Brain microvascular endothelial cell (primary cell): ENCODE measurements around the gene USP40.

Experiments
- DNase-seq: peaks from one replicate; pipeline ENCODE4 v3.0.0-alpha.2; 2020
- H3K27ac ChIP-seq: fragments of 250-450 bp; sonication (Bioruptor Pico); 2 replicates; pipeline ENCODE4 v1.5.1; 2020; ENCODE audit warnings: mild to moderate bottlenecking, moderate library complexity
- H3K27me3 ChIP-seq: fragments of 250-450 bp; sonication (Bioruptor Pico); replicated peaks from 2 replicates; pipeline ENCODE4 v1.5.1; 2020; ENCODE audit warnings: mild to moderate bottlenecking
- H3K36me3 ChIP-seq: fragments of 250-450 bp; sonication (Bioruptor Pico); replicated peaks from 2 replicates; pipeline ENCODE4 v1.5.1; 2020; ENCODE audit warnings: mild to moderate bottlenecking
- H3K4me3 ChIP-seq: 2 replicates; pipeline ENCODE4 v1.5.1; 2011; ENCODE audit warnings: low read depth, mild to moderate bottlenecking, control low read depth, low read length, moderate library complexity
- CTCF ChIP-seq: IDR thresholded peaks from 2 replicates; pipeline ENCODE4 v1.5.1; 2011; ENCODE audit warnings: low read depth, mild to moderate bottlenecking, moderate library complexity, low read length, control low read depth, inconsistent platforms; ENCODE audit errors: missing control alignments
- in situ Hi-C: cut with HindIII; loops from 2 replicates; pipeline ENCODE4 v1.10.0; 2017; ENCODE audit warnings: low sequenced_read_pairs, low pct_ligation_motif_present

The USP40 gene

GRCh38 chr2:233463586-233463985, 103.0 kb downstream of the USP40 start:
- Histone ChIP-seq H3K27me3 (no peaks in the 10 kb centered on the region), H3K4me3 (no peak overlapping the region), H3K36me3 (peaks cover 15% of the 10 kb centered on the region), H3K27ac (no peak overlapping the region)
- DNase-seq, result no peak
- TF ChIP-seq CTCF, result no peak
- in situ Hi-C loops, result no loop called here

GRCh38 chr2:233462826-233463470, 103.6 kb downstream of the USP40 start:
- TF ChIP-seq CTCF, result no peak
- H3K27ac ChIP-seq, result no peak overlapping the region
- peaks cover 15% of the 10 kb centered on the region for H3K36me3 ChIP-seq
- no peaks in the 10 kb centered on the region for H3K27me3 ChIP-seq
- in situ Hi-C loops, result no loop called here
- no peak overlapping the region for H3K4me3 ChIP-seq
- no peak for DNase-seq

GRCh38 chr2:233462202-233462785, 104.3 kb downstream of the USP40 start:
- H3K27me3 ChIP-seq, result no peaks in the 10 kb centered on the region
- DNase-seq, result no peak
- no peak overlapping the region for H3K27ac ChIP-seq
- peaks cover 15% of the 10 kb centered on the region for H3K36me3 ChIP-seq
- in situ Hi-C loops, result no loop called here
- TF ChIP-seq CTCF, result no peak
- no peak overlapping the region for H3K4me3 ChIP-seq

- TF ChIP-seq CTCF, result no peak
- no peak overlapping the region for H3K4me3 ChIP-seq
- in situ Hi-C loops, result no loop called here
- no peak for DNase-seq
- H3K27ac ChIP-seq, result no peak overlapping the region
- peaks cover 17% of the 10 kb centered on the region for H3K36me3 ChIP-seq
- H3K27me3 ChIP-seq, result no peaks in the 10 kb centered on the region
Observed at GRCh38 chr2:233461481-233461891, 105.1 kb downstream of the USP40 start.

- peaks cover 17% of the 10 kb centered on the region for H3K36me3 ChIP-seq
- in situ Hi-C loops, result no loop called here
- no peak for DNase-seq
Observed at GRCh38 chr2:233460726-233461441, 105.7 kb downstream of the USP40 start.

More at GRCh38 chr2:233460726-233461441, 105.7 kb downstream of the USP40 start:
- Histone ChIP-seq H3K4me3 (no peak overlapping the region), H3K27ac (no peak overlapping the region), H3K27me3 (no peaks in the 10 kb centered on the region)
- TF ChIP-seq CTCF, result no peak
